Measurements from ENCODE around the gene MAGI2.

DNA sequence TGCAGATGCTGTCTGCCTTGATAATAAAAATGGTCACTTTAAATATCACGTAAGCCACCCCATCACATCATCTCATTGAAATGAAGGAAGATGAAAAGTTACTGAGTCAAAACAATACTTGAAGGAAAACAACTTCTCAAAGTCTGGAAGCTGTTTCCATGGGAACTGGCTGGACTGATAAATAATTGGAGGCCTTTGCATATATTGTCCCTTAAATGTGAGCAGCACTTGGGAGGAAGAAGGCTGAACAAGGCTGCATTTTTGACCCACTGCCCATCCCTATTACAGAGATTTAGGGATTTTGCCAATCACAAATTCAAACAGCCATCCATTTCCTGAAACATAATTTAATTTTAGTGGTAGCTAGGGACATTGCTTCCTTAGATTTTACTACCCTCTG, 18.2 kb upstream of the MAGI2 start:
- TF ChIP-seq, protein P1, sequence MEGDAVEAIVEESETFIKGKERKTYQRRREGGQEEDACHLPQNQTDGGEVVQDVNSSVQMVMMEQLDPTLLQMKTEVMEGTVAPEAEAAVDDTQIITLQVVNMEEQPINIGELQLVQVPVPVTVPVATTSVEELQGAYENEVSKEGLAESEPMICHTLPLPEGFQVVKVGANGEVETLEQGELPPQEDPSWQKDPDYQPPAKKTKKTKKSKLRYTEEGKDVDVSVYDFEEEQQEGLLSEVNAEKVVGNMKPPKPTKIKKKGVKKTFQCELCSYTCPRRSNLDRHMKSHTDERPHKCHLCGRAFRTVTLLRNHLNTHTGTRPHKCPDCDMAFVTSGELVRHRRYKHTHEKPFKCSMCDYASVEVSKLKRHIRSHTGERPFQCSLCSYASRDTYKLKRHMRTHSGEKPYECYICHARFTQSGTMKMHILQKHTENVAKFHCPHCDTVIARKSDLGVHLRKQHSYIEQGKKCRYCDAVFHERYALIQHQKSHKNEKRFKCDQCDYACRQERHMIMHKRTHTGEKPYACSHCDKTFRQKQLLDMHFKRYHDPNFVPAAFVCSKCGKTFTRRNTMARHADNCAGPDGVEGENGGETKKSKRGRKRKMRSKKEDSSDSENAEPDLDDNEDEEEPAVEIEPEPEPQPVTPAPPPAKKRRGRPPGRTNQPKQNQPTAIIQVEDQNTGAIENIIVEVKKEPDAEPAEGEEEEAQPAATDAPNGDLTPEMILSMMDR (IDR thresholded peaks at IDR 0.05), result no peak
- no peak for TF ChIP-seq POLR2A (IDR thresholded peaks at IDR 0.05)
